HepG2 (cell line): ENCODE results near the gene BACH2. TPM values are rescaled to one million over a fixed set of nuclear protein-coding genes. Genes with fewer than 3 reads are reported as not detected.

Experiments
- AGO1 ChIP-seq: fragments of 200-400 bp; formaldehyde crosslinking; IDR thresholded peaks from 2 replicates; pipeline ENCODE4 v1.6.1; 2017; ENCODE audit warnings: mild to moderate bottlenecking, low read depth, low read length, moderate library complexity; ENCODE audit not compliant: poor library complexity, severe bottlenecking
- FOXK2 ChIP-seq: fragments of 450-650 bp; IDR thresholded peaks from 2 replicates; pipeline ENCODE4 v1.6.1; 2016
- GABPA ChIP-seq, 2 experiments: IDR thresholded peaks; 2 replicates each; pipeline ENCODE4 v1.6.1; 2011 to 2016; ENCODE audit warnings: low read depth in 2 of 2, low read length in 1 of 2, missing biosample characterization in 1 of 2, missing genetic modification characterization in 1 of 2
- NFIC ChIP-seq: IDR thresholded peaks from 2 replicates; pipeline ENCODE4 v1.6.1; 2012; ENCODE audit warnings: mild to moderate bottlenecking, low read length, inconsistent platforms
- PHF20 ChIP-seq: sonication (generic); formaldehyde crosslinking; IDR thresholded peaks from 2 replicates; pipeline ENCODE4 v1.5.0; 2020; ENCODE audit warnings: mild to moderate bottlenecking, missing genetic modification reagents
- REXO4 ChIP-seq: sonication (generic); formaldehyde crosslinking; IDR thresholded peaks from 2 replicates; pipeline ENCODE4 v1.8.0; 2022; ENCODE audit warnings: missing genetic modification reagents, mild to moderate bottlenecking, borderline replicate concordance
- SP2 ChIP-seq: sonication (generic); formaldehyde crosslinking; IDR thresholded peaks from 2 replicates; pipeline ENCODE4 v1.5.1; 2020; ENCODE audit warnings: mild to moderate bottlenecking, missing genetic modification reagents
- ZNF790 ChIP-seq: sonication (generic); formaldehyde crosslinking; IDR thresholded peaks from 2 replicates; pipeline ENCODE4 v1.8.0; 2022; ENCODE audit warnings: missing genetic modification reagents, mild to moderate bottlenecking, borderline replicate concordance
- ZSCAN12 ChIP-seq: sonication (generic); formaldehyde crosslinking; IDR thresholded peaks from 2 replicates; pipeline ENCODE4 v1.9.0; 2021; ENCODE audit warnings: mild to moderate bottlenecking, missing genetic modification reagents
- polyA plus RNA-seq, 8 experiments: library from polyadenylated mRNA; depleted of rRNA in 3 of 8; stranded (reverse) in 7 of 8; unstranded in 1 of 8; fragments of >200 nt; fragmentation: Illumina TruSeq in 4 of 8; extraction: Trizol in 4 of 8; gene quantifications; 2 replicates each; pipeline versions ENCODE4 v1.2.1 to v1.2.3, GENCODE V29; 2011 to 2016; ENCODE audit warnings: low read depth in 4 of 8, missing spikeins in 1 of 8, mixed read lengths in 1 of 8; ENCODE audit not compliant: insufficient read depth in 1 of 8
- total RNA-seq, 5 experiments: library from RNA; depleted of rRNA; stranded (reverse); fragments of >200 nt; fragmentation: Illumina TruSeq; extraction: Trizol; gene quantifications; 2 replicates each; pipeline ENCODE4 v1.2.3, GENCODE V29; 2016; ENCODE audit warnings: low read depth in 1 of 5
- TF ChIP-seq, protein P1 (sequence below): sonication (generic); formaldehyde crosslinking; IDR thresholded peaks from 2 replicates; pipeline ENCODE4 v1.4.0; 2020; ENCODE audit warnings: mild to moderate bottlenecking, missing genetic modification reagents
- TF ChIP-seq, protein P2 (sequence below): IDR thresholded peaks from 2 replicates; pipeline ENCODE4 v1.6.1; 2016; ENCODE audit warnings: low read depth, control low read depth
- TF ChIP-seq, protein P3 (sequence below): sonication (generic); formaldehyde crosslinking; IDR thresholded peaks from 2 replicates; pipeline ENCODE4 v1.4.0; 2020; ENCODE audit warnings: missing genetic modification reagents, mild to moderate bottlenecking, borderline replicate concordance
- TF ChIP-seq, protein P4 (sequence below): sonication (generic); formaldehyde crosslinking; IDR thresholded peaks from 2 replicates; pipeline ENCODE4 v1.5.1; 2020; ENCODE audit warnings: mild to moderate bottlenecking, moderate library complexity, missing genetic modification reagents
- TF ChIP-seq, protein P5 (sequence below): sonication (generic); formaldehyde crosslinking; IDR thresholded peaks from 2 replicates; pipeline ENCODE4 v1.5.0; 2020; ENCODE audit warnings: mild to moderate bottlenecking, missing genetic modification reagents
- TF ChIP-seq, protein P6 (sequence below): sonication (generic); formaldehyde crosslinking; IDR thresholded peaks from 2 replicates; pipeline ENCODE4 v1.5.0; 2020; ENCODE audit warnings: missing genetic modification reagents, mild to moderate bottlenecking, borderline replicate concordance
- TF ChIP-seq, protein P7 (sequence below): sonication (generic); formaldehyde crosslinking; IDR thresholded peaks from 2 replicates; pipeline ENCODE4 v1.4.0; 2020; ENCODE audit warnings: mild to moderate bottlenecking, low read depth, missing genetic modification reagents

BACH2 gene
- total and polyA plus RNA-seq, 2 of the 13 experiments (the other 11 are each of a cell fraction or from before 2014, with no cell fraction given) = 0.01 TPM; not detected in 1

DNA sequence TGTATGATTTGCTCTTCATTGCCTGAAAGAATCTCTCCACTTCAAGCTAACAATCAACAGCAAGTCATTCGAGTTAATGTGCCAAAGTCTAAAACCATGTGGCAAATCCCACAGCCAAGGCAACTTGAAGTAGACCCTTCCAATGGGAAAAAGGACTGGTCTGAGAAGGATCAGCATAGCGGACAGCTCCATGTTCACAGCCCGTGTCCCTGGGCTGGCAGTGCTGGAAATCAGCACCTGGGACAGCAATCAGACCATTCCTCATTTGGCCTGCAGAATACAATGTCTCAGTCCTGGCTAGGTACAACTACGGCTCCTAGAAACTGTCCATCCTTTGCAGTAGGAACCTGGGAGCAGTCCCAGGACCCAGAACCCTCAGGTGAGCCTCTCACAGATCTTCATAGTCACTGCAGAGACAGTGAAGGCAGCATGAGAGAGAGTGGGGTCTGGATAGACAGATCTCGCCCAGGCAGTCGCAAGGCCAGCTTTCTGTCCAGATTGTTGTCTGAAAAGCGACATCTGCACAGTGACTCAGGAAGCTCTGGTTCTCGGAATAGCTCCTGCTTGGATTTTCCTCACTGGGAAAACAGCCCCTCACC lies 401.3 kb downstream of the BACH2 start (continued):
- TF ChIP-seq ZNF790 (CRISPR knock-in tag) (no peak), ZSCAN12 (CRISPR knock-in tag) (peak; percentile 81; the same call in 1 of the 2 replicates), AGO1 (no peak), REXO4 (CRISPR knock-in tag) (no peak), NFIC (no peak), FOXK2 (no peak), SP2 (CRISPR knock-in tag) (no peak), GABPA (IDR thresholded peaks at IDR 0.05; ENCODE audit: low read depth, low read length) (no peak), GABPA (CRISPR knock-in tag; IDR thresholded peaks at IDR 0.05; ENCODE audit: low read depth) (0 out of 2 replicates have a peak, but pooled peaks have one; percentile 30), PHF20 (no peak)
- TF ChIP-seq, protein P1, sequence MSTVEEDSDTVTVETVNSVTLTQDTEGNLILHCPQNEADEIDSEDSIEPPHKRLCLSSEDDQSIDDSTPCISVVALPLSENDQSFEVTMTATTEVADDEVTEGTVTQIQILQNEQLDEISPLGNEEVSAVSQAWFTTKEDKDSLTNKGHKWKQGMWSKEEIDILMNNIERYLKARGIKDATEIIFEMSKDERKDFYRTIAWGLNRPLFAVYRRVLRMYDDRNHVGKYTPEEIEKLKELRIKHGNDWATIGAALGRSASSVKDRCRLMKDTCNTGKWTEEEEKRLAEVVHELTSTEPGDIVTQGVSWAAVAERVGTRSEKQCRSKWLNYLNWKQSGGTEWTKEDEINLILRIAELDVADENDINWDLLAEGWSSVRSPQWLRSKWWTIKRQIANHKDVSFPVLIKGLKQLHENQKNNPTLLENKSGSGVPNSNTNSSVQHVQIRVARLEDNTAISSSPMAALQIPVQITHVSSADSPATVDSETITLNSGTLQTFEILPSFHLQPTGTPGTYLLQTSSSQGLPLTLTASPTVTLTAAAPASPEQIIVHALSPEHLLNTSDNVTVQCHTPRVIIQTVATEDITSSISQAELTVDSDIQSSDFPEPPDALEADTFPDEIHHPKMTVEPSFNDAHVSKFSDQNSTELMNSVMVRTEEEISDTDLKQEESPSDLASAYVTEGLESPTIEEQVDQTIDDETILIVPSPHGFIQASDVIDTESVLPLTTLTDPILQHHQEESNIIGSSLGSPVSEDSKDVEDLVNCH (CRISPR knock-in tag) = no peak
- TF ChIP-seq, protein P2, sequence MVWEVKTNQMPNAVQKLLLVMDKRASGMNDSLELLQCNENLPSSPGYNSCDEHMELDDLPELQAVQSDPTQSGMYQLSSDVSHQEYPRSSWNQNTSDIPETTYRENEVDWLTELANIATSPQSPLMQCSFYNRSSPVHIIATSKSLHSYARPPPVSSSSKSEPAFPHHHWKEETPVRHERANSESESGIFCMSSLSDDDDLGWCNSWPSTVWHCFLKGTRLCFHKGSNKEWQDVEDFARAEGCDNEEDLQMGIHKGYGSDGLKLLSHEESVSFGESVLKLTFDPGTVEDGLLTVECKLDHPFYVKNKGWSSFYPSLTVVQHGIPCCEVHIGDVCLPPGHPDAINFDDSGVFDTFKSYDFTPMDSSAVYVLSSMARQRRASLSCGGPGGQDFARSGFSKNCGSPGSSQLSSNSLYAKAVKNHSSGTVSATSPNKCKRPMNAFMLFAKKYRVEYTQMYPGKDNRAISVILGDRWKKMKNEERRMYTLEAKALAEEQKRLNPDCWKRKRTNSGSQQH (CRISPR knock-in tag) = peak; percentile 97
- TF ChIP-seq, protein P3, sequence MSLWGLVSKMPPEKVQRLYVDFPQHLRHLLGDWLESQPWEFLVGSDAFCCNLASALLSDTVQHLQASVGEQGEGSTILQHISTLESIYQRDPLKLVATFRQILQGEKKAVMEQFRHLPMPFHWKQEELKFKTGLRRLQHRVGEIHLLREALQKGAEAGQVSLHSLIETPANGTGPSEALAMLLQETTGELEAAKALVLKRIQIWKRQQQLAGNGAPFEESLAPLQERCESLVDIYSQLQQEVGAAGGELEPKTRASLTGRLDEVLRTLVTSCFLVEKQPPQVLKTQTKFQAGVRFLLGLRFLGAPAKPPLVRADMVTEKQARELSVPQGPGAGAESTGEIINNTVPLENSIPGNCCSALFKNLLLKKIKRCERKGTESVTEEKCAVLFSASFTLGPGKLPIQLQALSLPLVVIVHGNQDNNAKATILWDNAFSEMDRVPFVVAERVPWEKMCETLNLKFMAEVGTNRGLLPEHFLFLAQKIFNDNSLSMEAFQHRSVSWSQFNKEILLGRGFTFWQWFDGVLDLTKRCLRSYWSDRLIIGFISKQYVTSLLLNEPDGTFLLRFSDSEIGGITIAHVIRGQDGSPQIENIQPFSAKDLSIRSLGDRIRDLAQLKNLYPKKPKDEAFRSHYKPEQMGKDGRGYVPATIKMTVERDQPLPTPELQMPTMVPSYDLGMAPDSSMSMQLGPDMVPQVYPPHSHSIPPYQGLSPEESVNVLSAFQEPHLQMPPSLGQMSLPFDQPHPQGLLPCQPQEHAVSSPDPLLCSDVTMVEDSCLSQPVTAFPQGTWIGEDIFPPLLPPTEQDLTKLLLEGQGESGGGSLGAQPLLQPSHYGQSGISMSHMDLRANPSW = no peak
- TF ChIP-seq, protein P4, sequence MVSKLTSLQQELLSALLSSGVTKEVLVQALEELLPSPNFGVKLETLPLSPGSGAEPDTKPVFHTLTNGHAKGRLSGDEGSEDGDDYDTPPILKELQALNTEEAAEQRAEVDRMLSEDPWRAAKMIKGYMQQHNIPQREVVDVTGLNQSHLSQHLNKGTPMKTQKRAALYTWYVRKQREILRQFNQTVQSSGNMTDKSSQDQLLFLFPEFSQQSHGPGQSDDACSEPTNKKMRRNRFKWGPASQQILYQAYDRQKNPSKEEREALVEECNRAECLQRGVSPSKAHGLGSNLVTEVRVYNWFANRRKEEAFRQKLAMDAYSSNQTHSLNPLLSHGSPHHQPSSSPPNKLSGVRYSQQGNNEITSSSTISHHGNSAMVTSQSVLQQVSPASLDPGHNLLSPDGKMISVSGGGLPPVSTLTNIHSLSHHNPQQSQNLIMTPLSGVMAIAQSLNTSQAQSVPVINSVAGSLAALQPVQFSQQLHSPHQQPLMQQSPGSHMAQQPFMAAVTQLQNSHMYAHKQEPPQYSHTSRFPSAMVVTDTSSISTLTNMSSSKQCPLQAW = no peak
- TF ChIP-seq, protein P5, sequence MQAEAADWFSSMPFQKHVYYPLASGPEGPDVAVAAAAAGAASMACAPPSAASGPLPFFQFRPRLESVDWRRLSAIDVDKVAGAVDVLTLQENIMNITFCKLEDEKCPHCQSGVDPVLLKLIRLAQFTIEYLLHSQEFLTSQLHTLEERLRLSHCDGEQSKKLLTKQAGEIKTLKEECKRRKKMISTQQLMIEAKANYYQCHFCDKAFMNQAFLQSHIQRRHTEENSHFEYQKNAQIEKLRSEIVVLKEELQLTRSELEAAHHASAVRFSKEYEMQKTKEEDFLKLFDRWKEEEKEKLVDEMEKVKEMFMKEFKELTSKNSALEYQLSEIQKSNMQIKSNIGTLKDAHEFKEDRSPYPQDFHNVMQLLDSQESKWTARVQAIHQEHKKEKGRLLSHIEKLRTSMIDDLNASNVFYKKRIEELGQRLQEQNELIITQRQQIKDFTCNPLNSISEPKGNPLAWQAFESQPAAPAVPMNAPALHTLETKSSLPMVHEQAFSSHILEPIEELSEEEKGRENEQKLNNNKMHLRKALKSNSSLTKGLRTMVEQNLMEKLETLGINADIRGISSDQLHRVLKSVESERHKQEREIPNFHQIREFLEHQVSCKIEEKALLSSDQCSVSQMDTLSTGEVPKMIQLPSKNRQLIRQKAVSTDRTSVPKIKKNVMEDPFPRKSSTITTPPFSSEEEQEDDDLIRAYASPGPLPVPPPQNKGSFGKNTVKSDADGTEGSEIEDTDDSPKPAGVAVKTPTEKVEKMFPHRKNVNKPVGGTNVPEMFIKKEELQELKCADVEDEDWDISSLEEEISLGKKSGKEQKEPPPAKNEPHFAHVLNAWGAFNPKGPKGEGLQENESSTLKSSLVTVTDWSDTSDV = no peak
- TF ChIP-seq, protein P6, sequence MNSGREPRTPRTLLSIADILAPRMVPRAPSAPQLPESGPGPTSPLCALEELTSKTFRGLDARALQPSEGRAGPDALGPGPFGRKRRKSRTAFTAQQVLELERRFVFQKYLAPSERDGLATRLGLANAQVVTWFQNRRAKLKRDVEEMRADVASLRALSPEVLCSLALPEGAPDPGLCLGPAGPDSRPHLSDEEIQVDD (CRISPR knock-in tag) = no peak
- TF ChIP-seq, protein P7, sequence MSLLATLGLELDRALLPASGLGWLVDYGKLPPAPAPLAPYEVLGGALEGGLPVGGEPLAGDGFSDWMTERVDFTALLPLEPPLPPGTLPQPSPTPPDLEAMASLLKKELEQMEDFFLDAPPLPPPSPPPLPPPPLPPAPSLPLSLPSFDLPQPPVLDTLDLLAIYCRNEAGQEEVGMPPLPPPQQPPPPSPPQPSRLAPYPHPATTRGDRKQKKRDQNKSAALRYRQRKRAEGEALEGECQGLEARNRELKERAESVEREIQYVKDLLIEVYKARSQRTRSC (CRISPR knock-in tag) = no peak
